ENCODE results near the gene SORBS1.

The SORBS1 gene

DNA sequence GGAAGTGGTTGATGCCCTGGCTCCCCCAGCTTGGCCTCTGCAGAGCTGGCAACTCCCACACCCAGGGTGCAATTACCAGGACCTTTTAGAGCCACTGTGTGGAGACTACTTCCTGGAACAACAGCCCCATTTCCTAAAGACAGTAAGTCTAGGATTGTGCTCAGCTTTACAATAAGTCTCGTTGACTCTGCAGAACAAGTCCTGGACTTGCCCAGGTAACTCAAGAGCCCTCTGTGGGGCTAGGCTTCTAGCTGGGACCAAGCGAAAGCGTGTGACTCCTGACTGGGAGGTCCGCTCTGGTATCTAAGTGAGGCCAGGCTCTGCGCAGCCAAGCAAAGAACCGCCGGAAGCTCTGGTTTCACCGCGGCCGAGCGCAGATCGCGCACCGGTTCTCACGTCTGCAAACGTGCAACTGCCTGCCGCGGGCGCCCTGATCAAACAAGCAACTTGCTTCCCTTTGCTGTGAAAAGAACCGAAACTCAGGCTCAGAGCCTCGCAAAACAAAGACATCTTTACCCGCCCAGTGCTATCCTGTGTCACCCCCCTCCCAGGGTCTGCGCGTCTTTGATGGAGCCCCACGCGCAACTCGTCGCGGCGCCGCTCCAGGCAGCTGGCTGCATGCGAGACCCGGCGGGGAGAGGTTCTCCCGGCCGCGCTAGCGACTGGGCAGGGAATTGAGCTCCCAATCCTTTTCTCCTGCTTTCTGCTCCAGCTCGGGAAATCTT is 266.0 kb downstream of the SORBS1 start:
- no peak for DNase-seq (ENCODE audit: low spot score)
- Histone ChIP-seq H3K27ac (peak overlapping the region in 1 of 2 donors; percentile 48), H3K4me3 (peak overlapping the region; percentile 65)
- TF ChIP-seq, protein P1, sequence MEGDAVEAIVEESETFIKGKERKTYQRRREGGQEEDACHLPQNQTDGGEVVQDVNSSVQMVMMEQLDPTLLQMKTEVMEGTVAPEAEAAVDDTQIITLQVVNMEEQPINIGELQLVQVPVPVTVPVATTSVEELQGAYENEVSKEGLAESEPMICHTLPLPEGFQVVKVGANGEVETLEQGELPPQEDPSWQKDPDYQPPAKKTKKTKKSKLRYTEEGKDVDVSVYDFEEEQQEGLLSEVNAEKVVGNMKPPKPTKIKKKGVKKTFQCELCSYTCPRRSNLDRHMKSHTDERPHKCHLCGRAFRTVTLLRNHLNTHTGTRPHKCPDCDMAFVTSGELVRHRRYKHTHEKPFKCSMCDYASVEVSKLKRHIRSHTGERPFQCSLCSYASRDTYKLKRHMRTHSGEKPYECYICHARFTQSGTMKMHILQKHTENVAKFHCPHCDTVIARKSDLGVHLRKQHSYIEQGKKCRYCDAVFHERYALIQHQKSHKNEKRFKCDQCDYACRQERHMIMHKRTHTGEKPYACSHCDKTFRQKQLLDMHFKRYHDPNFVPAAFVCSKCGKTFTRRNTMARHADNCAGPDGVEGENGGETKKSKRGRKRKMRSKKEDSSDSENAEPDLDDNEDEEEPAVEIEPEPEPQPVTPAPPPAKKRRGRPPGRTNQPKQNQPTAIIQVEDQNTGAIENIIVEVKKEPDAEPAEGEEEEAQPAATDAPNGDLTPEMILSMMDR (IDR thresholded peaks at IDR 0.05) = no peak

DNA sequence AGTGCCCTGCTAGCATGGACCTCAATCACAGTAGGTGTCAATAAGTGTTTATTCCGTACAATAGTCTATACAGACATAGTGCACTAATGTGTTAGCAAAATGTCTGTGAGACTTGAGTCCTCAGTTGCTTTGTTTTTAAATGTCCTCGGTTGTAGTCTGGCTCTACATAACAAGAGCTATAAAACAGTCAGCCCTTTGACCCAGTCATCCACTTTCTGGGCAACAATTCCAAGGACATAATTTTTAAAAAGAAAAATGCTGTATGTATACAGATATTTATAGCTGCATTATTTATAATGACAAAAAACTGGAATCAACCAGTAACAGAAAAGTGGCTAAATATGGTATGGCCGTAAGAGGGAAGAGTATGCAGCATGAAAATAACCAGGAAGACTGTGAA is 267.5 kb downstream of the SORBS1 start:
- DNase-seq (ENCODE audit: low spot score) = no peak
- TF ChIP-seq, protein P1 (IDR thresholded peaks at IDR 0.05) = no peak
- Histone ChIP-seq H3K4me3 (no peak overlapping the region), H3K27ac (no peak overlapping the region)

DNA sequence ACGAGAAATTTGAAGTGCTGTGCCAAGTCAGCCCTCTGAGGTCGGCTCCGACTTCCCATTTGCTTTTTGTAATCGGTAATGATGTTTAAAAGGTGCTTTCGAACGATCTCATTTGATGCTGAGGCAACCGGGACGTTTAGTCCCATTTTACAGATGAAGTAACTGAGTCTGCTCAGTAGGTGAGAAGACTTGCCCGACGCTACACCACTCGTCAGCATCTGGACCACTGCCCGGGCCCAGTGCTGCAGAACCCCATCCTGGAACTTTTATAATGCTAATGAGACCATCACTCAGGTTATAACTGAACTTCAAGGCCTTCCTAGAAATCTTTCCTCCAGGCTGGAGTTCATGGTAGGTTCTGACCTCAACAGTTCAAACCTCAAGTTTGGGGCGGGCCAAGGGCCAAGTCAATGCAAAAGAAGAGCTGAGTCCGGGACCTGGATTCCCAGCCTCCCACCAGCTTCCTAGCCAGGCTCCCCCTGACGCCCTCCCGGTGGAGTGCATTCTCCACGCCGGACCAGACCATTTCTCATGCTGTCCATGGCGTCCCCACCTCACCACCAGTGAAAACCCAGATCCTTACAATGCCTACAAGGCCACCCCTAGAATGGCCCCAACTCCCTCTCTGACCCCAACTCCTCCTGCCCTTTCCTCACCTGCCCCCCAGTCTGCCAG is 269.7 kb downstream of the SORBS1 start:
- Histone ChIP-seq H3K27ac (peak overlapping the region; percentile 65 to 87), H3K4me3 (peak overlapping the region; percentile 82)
- TF ChIP-seq, protein P1 (IDR thresholded peaks at IDR 0.05) = no peak
- no peak for DNase-seq (ENCODE audit: low spot score)

DNA sequence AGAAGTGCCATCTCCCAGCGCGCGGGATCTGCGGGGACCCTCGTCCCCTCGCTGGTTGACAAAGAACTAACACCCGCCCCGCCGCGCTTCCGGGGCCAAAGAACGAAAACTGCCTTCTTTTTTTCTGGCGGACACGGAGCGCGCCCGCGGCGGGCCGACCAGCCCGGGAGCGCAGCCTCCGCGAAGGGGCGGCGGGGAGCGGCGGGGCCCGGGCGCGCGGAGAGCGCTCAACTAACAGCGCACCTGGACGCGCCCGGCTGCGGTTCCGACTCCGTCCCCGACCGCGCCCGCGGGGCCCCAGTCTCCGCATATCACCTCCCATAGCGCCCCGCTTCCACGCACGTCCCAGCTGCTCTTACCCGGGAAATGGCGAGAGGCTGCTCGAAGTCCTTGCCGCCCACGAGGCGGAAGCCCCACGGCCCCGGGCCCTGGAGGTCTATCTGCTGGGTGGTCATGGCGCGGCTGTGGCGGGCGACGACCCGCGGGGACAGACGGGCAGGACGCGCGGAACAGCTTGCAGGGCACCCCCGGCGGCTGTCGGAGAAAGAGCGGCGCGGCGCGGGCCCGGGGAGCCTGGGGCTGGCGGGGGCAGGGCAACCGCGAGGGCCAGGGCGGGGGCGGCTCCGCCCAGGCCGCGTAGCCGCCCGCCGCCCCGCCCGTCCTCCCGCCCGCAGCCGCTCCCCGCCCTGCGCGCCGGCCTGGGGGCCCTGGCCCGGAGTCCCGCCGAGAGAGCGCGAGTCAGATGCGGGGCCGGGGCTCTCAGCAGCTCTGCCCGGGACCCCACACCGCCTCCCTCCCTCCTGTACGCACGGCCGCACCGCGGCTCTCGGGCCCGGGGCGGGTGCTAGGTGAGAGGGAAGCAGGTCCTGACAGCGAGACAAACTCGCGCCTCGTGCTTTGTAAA is 270.5 kb downstream of the SORBS1 start, which contains the start of gene PDLIM1:
TSS of gene PDLIM1 (minus strand) at position 543 of the 904 bp plus-strand sequence. CDS start at position 455, 88 bp downstream.
- peak; percentile 87 for DNase-seq (ENCODE audit: low spot score)
- Histone ChIP-seq H3K27ac (peak within 1 kb of the TSS; percentile 68 to 87), H3K4me3 (peak within 1 kb of the TSS; percentile 82)
- TF ChIP-seq, protein P1 (IDR thresholded peaks at IDR 0.05) = peak; percentile 18

DNA sequence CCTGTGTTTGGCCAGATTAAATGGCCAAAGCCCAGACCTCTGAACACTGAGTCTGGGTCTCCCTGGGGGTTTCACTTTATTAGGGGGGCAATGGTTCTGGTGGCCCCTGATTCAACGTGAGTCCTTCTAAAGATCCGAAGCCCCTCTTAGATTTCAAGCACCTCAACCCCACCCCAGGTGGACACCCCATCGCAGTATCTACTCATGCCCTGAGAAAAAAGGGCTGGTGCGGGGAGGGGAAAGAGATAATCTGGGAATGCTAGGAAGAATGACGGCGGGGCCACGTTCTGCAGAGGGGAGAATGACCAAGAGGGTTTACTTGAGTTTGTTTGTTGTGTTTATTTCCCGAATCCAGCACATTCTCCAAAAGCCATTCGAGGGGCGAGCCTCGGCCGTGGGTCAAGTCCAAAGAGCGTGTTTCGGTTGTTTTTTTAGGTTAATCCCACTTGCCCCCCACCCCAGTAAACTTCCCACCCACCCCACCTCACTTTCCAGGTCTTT is 271.2 kb downstream of the SORBS1 start:
- TF ChIP-seq, protein P1 (IDR thresholded peaks at IDR 0.05) = no peak
- Histone ChIP-seq H3K4me3 (peak overlapping the region; percentile 82), H3K27ac (peak overlapping the region; percentile 68 to 87)
- DNase-seq (ENCODE audit: low spot score) = no peak

DNA sequence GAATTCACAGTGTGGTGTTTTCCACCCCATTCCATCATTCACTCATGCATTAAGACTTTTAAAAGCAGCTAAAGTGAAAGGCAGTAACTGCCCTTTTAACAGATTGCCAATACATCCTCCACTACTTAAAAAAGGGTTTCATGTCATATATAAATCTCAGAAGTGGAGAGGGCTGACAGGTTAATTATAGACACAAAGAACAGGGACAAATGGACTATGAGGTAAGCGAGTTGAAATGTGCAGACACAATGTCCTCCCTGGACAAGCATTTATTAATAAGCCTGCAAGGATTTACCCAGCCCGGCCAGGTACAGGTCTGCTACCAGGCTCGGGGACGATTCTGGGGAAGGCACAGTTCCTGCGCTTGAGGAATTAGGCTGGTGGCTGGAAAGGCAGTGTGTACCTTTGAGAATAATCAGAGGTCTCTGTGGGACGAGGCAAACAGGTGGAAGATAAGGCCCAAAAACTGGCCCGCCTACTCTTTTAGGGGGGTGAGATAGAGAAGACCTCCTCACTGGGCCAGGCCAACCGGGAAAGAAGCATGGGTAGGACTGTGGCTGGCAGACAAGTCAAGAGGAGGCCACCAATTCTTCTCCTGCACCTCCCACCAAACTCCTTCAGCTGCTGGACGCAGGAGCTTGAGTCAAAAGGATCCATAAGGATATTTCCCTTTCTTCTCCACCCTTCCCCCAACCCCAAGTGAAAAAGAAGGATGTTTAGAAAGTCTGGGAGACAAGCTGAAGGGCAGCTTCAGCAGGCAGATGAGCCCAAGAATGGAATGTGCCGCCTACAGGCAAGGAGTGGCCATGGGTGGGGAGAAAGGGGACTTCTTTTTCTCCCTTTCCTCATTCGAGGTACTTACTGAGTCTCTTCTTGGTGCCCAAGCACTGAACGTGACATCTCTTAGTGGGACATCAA is 271.9 kb downstream of the SORBS1 start:
- TF ChIP-seq, protein P1 (IDR thresholded peaks at IDR 0.05) = no peak
- Histone ChIP-seq H3K27ac (peak overlapping the region; percentile 68 to 87), H3K4me3 (peak overlapping the region; percentile 82)
- no peak for DNase-seq (ENCODE audit: low spot score)

Measured in coronary artery (tissue), 2 donors.